GM12875 (cell line): ENCODE measurements around the gene FOXRED1.

Source experiments
- H3K4me3 ChIP-seq: one replicate; pipeline ENCODE4 v1.5.1; 2011; ENCODE audit warnings: low read depth, low read length, control low read depth
- TF ChIP-seq, protein P1 (sequence below): IDR thresholded peaks from 2 replicates; pipeline ENCODE4 v1.5.1; 2011; ENCODE audit warnings: low read depth, mild to moderate bottlenecking, control low read depth, inconsistent platforms, low read length, moderate library complexity, borderline replicate concordance; ENCODE audit not compliant: insufficient read depth

FOXRED1 gene

DNA sequence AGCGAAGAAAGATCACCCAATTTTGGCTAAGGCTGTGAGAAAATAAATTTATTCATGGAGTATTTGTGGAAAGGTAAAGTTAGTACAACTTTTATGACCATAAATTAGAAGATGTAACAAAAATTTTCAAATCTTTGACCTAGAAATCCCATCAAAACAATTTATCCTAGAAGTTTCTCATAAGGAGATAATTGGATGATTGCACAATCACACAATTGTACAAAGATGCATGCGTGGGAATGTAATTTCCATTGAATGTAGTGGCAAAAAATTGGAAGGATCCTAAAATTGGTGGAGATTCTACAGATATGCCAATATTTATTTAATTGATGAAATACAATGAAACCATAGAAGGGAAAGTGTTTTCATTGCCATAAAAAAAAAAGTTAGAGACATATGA is 11.8 kb upstream of the FOXRED1 start:
- TF ChIP-seq, protein P1, sequence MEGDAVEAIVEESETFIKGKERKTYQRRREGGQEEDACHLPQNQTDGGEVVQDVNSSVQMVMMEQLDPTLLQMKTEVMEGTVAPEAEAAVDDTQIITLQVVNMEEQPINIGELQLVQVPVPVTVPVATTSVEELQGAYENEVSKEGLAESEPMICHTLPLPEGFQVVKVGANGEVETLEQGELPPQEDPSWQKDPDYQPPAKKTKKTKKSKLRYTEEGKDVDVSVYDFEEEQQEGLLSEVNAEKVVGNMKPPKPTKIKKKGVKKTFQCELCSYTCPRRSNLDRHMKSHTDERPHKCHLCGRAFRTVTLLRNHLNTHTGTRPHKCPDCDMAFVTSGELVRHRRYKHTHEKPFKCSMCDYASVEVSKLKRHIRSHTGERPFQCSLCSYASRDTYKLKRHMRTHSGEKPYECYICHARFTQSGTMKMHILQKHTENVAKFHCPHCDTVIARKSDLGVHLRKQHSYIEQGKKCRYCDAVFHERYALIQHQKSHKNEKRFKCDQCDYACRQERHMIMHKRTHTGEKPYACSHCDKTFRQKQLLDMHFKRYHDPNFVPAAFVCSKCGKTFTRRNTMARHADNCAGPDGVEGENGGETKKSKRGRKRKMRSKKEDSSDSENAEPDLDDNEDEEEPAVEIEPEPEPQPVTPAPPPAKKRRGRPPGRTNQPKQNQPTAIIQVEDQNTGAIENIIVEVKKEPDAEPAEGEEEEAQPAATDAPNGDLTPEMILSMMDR: no peak
- H3K4me3 ChIP-seq: no peak overlapping the region

DNA sequence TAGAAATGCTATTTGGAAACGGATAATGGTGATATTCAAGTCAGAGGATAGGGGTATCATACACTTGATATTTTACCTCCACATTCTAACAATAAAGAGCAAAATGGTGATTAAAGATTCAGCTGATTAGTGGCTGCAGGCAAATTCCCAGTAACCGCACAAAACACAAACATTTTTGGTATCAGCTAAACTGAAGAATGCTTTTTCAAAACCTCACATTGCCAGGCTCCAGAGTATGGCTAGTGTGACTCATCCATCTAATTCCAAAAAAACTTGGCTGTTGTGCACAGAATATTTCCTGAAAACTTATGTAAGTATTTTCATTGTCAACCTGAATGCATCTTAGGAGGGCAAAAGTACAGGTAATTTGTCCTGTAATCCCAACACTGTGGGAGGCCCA is 11.2 kb upstream of the FOXRED1 start:
- TF ChIP-seq, protein P1: no peak
- H3K4me3 ChIP-seq: no peak overlapping the region

DNA sequence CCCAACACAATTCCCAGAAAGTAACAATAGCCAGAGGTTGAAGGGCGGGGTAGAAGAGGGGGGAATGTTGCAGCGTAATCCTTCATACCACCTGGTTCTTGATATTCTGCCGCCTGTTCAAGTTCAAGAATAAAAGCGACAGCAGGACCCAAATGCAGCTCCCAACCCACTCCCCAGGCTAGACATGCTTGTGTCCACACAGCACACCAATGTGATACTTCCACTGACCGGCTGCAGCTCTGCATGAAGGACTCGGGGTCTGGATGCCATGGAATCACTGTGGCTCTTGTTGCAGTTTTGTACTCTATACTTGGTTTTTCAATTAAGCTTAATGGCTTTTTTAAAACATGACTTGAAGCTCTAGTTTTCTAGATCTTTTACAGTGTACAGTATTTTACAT is 6.7 kb upstream of the FOXRED1 start:
- no peak overlapping the region for H3K4me3 ChIP-seq
- TF ChIP-seq, protein P1: no peak

DNA sequence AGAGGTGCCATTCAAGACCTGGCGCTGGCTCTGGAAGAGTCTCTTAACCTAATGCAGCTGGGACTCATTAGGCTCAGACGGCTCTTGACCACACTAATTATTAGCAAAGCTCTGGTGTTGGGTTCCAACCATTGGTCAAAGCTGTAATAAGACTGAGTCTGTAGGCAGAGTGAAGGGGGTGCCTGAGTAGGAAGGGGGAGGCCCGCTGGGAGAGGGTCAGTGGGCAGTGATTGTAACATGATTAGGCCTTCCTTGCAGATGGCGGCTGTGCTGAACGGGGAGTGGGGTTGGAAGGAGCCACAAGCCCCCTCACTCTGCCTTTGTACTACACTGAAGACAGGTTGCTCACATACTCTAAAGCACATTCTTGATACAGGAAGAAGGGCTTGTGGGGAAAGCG is 5.5 kb upstream of the FOXRED1 start:
- no peak overlapping the region for H3K4me3 ChIP-seq
- TF ChIP-seq, protein P1: no peak

DNA sequence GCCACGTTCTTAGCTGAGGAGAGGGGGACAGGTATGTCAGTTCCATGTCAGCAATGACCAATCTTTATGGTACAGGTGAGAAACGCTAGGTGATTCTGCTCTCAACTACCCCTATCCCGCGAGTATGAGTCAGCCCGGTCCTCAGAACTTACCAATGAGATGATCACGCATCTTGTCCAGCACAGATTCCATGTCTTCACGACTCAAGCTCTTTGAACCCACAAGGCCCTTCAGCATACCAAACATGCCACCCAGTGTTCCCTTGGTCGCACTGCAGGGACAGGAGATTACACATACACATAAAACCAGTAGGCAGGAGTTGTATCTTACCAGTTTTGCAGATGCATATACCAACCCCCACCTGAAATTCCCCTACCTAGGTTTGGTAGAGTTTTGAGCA is 3.1 kb upstream of the FOXRED1 start:
- H3K4me3 ChIP-seq: no peak overlapping the region

DNA sequence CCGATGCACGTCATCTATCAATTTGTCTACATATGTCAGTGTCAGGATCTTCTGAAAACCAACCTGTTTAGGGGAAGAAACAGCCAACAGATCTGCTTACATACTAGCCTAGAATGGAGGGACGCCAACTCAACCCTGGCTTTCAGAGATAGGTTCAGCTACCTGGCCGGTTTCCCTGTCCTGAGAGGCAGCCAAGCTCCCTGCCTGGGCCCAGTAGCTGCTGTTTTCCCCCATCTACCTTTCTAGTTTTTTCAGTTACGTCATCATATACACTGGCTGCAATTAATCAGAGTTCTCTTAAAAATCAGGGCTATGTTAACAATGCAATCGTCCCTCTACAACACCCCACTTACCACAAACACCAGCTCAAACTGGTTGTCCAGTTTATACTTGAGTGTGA is 1.3 kb upstream of the FOXRED1 start:
- peak overlapping the region; percentile 92 for H3K4me3 ChIP-seq
- TF ChIP-seq, protein P1: no peak

More for the DNA sequence above, 3.1 kb upstream of the FOXRED1 start:
- TF ChIP-seq, protein P1: no peak

DNA sequence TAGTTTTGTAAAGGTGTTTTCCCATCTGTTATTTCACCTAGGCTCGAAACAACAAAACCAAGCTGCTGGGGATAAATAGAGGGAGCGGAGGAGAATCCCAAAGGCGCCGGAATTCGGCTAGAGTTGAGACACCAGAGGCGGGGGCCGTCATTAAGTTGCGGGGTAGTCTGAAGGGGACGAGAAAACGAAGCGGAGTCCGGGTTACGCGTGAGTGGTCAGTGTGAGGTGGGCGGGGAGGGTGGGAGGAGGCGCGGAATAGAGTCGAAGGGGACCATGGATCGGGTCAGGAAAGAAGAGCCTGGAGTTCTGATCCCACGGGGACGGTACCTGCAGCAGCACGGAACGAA is 620 bp upstream of the FOXRED1 start:
- TF ChIP-seq, protein P1: no peak
- peak overlapping the region; percentile 92 for H3K4me3 ChIP-seq
